HUDEP-2 (cell line): Measurements from ENCODE around the gene NLRP3.
A peak's percentile ranks its signal among the peaks of the same experiment; 100 is the strongest.
"Not testable (repeated sequence)": the region's sequence is repeated elsewhere in the genome, so short reads cannot be mapped to it uniquely, and the experiment has no call there.

ENCODE experiments used
- DNase-seq, 76 experiments: peaks; one replicate each; lab custom pipeline; 2025; ENCODE audit not compliant: unreplicated experiment in 76 of 76; lab: John Stamatoyannopoulos, UW

Gene NLRP3

GRCh38 chr1:247415423-247416361 lies at the start of gene NLRP3:
Gene NLRP3 (plus strand): TSS chr1:247416173. CDS start chr1:247418801, 2,628 bp downstream.
- no peak for DNase-seq

- not testable (repeated sequence) for DNase-seq
Measured at GRCh38 chr1:247366345-247366744, 49.6 kb upstream of the NLRP3 start.

GRCh38 chr1:247366926-247367645 lies 48.9 kb upstream of the NLRP3 start:
- DNase-seq, result no peak

- no peak for DNase-seq
Measured at GRCh38 chr1:247367786-247368422, 48.1 kb upstream of the NLRP3 start.

- no peak for DNase-seq
Measured at GRCh38 chr1:247368490-247369145, 47.4 kb upstream of the NLRP3 start.

- DNase-seq, result no peak
Measured at GRCh38 chr1:247370786-247371732, 44.9 kb upstream of the NLRP3 start.

- DNase-seq, result no peak
Measured at GRCh38 chr1:247371801-247372259, 44.1 kb upstream of the NLRP3 start.

- DNase-seq, result peak in 34 of 76 experiments; percentile 2 to 53 (median 24)
Measured at GRCh38 chr1:247373721-247374141, 42.2 kb upstream of the NLRP3 start.

DNA sequence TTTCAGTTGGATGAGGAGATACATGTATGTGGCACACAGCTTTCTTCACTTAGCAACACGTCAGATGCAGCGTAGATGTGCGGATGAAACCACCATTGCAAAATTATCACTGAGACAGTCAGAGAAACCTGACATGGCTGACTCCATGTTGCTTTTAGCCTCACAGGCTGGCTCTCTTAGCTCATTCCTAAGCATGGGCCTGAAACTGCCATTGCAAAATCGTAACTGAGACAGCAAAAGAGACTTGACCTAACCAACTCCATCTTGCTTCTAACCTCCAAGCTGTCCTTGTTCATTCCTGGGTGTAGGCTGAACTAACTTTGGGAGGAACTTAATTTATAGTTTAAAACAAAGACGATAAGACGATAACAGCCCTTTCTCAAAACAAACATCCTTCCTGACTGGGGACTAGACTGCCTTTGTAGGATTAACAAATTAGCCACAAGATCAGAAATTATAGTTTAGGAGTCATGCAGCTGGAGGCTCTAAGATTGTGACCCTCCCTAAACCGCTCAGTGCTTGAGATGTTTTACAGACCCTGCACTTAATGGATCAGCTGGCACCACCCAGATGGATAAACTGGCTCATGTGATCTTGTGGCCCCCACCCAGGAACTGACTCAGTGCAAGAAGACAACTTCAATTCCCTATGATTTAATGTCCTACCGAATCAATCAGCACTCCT lies 41.2 kb upstream of the NLRP3 start:
- DNase-seq, result not testable (repeated sequence)

GRCh38 chr1:247375747-247376146 lies 40.2 kb upstream of the NLRP3 start:
- no peak for DNase-seq

GRCh38 chr1:247376659-247377058 lies 39.3 kb upstream of the NLRP3 start:
- DNase-seq, result no peak

DNA sequence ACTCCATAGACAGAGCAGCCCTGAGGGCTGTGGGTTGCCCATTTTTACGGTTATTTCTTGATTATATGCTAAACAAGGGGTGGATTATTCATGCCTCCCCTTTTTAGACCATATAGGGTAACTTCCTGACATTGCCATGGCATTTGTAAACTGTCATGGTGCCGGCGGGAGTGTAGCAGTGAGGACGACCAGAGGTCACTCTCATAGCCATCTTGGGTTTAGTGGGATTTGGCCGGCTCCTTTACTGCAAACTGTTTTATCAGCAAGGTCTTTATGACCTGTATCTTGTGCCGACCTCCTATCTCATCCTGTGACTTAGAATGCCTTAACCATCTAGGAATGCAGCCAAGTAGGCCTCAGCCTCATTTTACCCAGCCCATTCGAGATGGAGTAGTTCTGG lies 38.3 kb upstream of the NLRP3 start:
- not testable (repeated sequence) for DNase-seq

DNA sequence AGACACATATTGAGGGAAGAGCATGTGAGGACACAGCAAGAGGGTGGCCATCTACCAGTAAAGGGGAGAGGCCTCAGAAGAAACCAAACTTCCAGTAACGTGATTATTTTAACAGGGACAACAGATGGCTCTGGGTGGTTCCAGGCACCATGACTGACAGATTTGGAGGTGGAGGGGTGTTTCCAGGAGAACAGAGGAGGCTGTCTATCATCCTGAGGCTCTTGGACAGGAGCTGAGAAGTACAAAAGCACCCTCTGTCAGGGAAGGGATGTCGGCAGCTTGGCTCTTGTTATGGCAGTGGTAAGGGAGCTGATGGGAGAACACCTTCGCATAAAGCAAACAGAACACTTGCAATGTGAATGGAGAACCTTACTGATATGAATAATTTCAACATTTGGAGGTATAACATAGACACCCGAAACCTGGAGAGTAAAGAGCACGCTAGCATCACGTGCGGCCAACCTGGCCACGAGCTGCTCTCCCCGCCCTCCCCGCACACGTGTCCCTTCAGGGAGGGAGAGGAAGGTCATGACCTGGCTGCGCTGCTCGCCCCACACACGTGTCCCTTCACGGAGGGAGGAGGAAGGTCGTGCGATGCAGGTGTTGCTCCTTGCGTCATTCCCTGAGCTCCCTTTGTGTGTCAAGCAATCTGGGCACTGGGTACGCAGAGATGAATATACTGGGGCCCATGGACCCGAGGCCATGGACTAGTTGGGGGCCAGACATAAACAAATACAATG lies 37.5 kb upstream of the NLRP3 start:
- no peak for DNase-seq

- DNase-seq, result no peak
Measured at GRCh38 chr1:247385283-247385682, 30.7 kb upstream of the NLRP3 start.

GRCh38 chr1:247386217-247386616 lies 29.8 kb upstream of the NLRP3 start:
- DNase-seq, result no peak

DNA sequence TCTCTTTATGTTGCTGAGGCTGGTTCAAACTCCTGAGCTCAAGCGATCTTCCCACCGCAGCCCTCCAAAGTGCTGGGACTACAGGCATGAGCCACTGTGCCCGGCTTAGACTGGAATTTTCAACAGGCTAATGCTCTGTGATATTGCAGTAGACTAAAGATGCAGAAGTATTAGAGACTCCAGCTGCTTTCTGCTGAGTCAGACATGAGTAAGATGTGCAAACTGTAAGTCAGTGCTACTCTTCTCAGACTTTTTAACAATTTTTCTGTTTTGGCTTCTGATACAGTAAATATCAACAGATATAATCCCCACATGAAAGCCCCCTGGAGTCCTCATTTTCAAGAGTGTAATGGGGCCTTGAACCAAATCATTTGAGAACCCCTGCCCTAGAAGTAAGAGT lies 29.3 kb upstream of the NLRP3 start:
- DNase-seq, result no peak

DNA sequence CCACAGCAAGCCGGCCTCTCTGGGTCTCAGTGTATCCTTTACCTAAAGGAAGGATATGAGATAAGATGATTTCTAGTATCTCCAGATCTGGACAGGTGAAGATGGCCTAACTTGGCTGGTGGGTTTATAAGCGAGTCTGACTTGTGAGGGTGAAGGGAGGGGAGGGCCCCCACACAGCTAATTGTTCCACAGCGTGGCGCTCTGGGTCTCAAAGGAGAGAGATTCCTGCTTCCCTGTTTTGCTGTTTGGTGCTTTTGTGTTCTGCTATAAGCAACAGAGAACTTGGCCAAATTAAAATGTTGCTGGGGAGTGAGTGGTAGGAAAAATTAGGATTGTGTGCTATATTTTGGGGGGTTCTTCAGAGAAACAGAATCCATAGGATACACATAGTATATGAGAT lies 28.9 kb upstream of the NLRP3 start:
- DNase-seq, result no peak

- no peak for DNase-seq
Measured at GRCh38 chr1:247387565-247387964, 28.4 kb upstream of the NLRP3 start.
